HK-2 (cell line): ENCODE data around the gene CADPS2.

Experiments used
- DNase-seq: peaks from one replicate; pipeline ENCODE4 v3.0.0-alpha.2; 2018; ENCODE audit not compliant: unreplicated experiment

Gene CADPS2

DNA sequence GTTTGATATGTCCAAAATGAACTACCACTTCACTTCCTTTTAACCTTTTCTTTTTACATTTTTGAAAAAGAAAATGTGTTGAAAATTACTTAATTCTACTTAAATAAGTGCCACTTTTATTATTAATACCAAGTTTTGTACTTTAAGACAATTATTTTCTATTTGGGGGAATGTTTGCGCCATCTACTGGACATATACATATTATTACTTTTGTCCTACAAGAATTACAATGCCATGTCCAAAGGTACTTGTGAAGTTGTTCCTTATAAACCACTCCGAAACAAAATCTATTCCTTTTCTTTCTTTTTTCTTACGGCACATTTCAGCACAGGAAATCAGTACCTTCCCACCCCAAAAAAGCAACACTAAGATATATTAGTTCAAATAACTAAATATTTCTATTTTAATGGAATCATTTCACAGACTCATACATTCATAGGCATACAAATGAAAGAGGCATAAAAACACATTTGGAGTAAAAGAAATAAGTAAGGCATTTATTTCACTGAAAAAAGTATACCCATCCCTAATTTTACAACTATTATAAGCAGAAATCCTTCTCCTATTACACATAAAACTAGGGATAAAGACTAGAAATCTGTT is 357.3 kb downstream of the CADPS2 start:
- DNase-seq = no peak

DNA sequence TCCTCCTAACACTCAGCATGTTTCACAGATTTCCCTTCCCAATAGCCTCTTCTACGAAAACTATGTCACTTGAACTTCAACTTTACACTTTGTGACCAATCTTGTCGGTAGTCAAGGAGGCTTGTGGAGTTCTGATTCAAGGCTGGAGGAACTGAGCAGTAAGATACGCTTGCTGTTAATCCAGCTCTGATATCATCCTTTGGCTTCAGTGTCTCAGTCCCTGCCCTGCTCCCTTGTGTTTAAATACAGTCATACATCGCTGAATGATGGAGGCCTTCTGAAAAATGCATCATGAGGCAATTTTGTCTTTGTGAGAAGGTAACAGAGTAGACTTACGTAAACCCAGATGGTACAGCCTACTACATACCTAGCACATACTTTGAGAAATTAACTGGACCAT is 360.9 kb downstream of the CADPS2 start:
- DNase-seq = no peak

DNA sequence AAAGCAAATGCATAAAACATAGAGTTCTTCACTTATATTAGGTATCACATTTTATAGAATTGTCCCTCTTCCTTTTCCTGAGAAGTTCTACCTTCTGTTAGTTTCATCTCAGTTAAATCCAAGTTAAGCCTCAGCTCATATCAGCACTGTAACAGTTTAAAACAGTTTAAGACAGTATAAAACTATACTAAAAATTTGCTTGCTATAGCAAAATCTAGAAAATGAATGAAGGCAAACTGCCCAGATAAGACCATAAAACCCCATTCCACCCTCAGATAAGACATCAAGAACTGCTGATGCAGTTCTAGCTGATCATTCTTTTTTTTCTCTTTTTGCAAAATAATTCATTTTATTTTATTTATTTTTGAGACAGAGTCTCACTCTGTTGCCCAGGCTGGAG is 364.5 kb downstream of the CADPS2 start:
- no peak for DNase-seq

DNA sequence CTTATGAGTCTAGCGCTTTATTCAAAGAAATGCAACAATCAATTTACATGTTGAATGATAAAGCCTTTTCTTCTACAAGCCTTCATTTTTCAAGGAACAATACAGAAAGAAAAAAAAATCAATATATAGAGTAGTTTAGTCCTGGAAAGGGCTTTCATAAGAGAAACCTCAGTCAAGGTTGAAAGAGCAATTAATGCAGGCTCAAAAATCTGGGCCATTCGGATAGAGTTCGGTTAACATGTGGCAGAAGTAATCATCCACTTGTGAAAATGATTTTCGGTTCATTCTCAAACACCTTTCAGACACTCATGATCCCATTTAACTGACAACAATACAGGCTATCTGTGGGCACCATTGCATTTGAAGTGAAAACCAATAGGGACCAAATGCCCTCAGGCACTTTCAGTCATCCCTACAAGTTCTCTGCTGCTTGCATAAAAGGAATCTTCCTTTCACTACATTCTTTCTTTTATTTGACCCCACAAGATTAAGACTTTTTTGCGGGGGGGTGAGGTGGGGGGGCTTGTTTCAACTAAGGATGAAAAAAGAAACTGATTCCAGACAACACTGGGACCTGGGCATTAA is 365.2 kb downstream of the CADPS2 start:
- no peak for DNase-seq

DNA sequence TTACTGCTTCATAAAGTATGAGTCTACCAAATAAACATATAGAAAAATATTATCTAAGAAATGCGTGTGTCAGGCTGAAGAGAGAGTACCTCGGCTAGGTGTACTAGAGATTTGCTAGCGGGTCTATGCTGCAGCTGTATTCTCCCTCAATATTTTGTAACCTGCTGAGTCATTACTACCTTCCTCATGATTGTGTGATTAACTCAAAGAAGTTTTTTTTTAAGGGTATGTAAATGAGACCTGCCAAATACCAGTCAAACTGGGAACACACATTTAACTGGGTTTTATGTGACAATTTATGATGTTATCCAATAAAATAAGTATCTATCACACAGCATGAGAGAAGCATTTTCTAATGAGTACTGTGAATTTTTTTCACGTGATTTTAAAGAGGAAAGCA is 367.8 kb downstream of the CADPS2 start:
- DNase-seq = no peak

DNA sequence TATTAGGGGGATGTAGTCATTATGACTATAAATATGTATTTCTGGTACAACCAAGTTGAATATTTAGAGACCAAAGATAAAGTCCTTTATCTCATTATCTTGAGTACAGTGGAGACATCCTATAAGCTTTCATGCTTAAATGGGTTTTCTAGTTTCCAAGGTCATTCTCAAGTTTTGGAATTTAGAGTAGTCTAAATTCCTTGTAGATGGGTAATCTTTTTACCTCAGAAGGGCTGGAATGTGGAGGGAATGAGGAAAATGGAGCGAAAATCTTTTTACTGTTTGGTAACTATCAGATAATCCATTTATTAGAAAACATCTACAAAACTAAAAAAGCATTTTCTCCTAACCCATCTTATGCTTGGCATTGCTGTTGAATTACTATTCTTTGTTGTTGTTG is 368.7 kb downstream of the CADPS2 start:
- DNase-seq = no peak

DNA sequence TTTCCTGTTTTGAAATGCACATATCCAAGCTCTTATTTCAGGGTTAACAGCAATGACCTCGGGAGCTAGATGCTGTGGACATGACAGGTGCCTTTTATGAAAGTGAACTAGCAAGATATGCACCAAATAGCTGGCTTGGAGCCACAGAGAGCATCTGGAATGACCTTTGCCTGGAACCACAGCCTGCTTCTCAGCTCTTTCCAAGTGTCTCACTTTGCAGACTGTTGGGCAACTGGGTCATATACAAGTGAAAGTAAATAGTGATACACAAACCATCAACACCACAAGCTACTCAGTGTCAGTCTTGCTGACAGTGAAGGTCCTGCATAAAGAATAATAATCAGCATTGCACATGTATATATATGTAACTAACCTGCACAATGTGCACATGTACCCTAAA is 370.9 kb downstream of the CADPS2 start:
- DNase-seq = no peak

DNA sequence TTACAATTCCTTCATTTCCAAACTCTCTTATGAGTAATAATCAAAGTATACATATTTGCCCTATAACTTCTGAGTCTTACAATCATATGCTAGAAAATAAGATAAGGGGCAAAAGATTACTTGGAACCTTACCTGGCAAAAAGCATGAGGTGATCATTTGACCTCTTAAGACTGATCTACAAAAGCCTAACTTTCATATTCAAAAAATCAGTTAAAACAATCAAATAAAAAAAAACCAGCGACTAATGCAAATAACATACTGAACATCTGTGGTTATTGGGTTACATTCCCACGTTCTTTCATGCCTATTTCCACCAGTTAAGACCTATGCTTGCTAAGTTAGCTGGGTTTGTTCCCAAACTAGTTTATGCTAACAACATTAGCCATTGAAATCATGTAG is 375.0 kb downstream of the CADPS2 start:
- DNase-seq = no peak

DNA sequence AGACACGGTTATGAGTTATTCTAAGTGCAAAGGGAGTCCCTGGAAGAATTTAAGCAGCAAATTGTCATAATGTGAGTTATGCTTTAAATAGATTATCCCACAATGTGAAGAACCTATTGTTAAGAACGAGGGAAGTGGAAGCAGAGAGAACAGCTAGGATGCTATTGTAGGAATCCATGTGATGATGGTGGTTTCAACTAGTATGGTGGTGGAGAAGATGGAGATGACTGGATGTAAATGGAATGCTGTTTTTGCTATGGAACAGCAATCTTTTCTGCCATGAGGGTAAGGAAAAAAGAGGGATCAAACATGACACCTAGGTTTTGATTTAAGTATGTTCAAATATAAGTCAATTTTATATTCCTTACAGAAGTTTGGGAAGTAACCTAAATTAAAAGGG is 378.7 kb downstream of the CADPS2 start:
- DNase-seq = no peak

DNA sequence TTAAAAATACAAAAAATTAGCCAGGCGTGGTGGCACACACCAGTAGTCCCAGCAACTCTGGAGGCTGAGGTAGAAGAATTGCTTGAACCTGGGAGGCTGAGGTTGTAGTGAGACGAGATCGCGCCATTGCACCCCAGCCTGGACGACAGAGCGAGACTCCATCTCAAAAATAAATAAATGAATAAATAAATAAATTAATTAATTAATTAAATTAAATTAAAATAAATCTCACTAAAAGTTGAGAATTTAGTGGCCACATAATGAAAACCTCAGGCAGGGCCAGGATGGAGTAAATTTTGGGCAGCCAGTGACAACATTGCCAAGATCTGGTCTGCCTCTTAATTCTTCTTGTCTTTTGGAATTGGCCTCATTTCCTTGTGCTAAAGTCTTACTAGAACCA is 394.3 kb downstream of the CADPS2 start:
- DNase-seq = no peak

DNA sequence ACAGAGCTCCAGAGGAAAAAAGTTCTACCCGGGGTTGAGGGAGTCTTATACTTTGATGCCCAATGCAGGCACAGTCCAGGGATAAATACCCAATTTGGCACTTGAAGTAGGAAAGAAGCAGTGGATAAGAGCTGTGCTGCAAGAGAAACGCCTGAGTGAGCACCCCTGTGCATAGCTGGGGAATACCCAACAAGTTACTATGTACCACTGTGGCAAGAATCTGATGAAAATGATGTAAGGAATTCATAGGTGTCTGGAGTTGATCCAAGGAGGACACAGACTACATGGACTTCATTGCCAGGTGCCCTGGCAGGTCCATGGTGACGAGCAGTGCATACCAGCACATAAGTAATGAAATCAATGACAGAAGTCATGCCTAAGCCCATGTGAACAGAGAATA is 398.0 kb downstream of the CADPS2 start:
- DNase-seq = no peak

DNA sequence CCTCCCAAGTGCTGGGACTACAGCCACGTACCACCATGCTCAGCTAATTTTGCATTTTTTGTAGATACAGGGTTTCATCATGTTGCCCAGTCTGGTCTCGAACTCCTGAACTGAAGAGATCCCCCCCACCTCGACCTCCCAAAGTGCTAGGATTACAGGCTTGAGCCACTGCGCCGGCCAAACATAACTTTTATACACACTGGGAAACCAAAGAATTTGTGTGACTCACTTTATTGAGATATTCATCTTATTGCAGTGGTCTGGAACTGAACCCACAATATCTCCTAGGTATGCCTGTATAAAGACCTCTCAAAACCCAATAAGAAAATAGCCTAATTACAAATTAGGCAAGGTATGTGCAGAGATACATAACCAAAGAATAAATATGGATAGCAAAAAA is 399.1 kb downstream of the CADPS2 start:
- no peak for DNase-seq

DNA sequence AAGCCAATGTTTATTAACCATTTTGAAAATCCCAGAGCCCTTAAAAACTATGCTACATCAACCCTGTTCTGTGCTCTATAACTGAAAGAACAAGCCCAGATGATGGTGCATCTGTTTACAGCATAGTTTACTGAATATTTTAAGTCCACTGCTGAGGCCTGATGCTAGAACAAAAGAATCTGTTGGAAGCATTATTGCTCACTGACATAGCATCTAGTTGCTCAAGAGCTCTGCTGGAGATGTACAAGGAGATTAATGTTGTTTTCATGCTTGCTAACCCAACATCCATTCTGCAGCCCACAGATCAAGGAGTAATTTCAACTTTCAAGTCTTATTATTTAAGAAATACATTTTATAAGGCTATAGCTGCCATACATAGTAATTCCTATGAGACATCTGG is 400.4 kb downstream of the CADPS2 start:
- DNase-seq = no peak

DNA sequence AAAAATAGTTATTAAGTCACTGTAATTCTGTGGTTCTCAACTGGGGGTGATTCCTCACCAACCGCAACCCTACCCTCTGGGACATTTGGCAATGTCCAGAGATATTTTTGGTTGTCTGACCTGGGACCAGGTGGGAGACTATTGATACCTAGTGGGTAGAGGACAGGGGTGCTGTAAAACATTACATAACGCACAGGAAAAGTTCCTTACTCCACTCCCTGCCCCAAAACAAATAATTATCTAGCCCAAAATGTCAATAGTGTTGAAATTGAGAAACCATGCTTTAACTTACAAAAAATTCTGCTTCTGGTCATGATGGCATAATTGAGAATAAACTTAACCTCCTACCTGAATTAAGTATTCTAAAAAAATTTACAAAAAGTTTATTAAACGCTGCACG is 404.0 kb downstream of the CADPS2 start:
- no peak for DNase-seq

DNA sequence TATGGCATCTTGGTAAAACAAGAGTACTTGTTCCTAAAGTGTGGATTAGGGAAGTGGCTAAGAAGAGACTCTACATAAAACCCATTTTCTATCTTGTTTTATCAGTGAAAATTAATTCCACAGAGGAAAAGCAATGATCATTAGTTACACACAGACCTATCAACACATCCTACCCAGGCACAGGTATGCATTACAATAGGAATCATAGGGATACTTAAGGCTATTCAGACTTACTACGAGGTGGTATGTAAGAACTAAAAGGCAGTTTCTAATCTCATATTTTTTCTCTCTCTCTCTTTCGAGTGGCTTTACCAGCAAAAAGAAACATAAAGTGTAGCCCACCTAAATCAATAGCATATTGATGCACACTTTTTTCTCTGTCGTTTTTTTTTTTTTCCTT is 415.4 kb downstream of the CADPS2 start:
- no peak for DNase-seq

DNA sequence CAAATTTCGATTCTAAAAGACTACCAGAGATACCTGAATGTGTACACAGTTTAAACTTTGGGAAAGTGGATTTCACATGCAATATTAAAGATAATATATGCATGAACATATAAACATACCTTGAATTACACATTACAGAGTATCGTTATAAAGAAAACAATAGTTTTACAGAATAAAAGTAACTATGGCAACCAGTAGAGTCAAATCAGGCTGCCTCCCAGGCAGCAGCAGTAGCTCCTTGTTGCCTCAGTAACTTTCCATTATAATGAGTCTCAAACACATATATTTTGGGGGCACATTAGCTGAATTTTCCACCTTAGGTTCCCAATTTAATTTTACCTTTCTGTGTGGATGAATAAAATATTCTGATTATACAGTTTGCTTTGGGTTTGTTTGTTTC is 417.3 kb downstream of the CADPS2 start:
- no peak for DNase-seq

DNA sequence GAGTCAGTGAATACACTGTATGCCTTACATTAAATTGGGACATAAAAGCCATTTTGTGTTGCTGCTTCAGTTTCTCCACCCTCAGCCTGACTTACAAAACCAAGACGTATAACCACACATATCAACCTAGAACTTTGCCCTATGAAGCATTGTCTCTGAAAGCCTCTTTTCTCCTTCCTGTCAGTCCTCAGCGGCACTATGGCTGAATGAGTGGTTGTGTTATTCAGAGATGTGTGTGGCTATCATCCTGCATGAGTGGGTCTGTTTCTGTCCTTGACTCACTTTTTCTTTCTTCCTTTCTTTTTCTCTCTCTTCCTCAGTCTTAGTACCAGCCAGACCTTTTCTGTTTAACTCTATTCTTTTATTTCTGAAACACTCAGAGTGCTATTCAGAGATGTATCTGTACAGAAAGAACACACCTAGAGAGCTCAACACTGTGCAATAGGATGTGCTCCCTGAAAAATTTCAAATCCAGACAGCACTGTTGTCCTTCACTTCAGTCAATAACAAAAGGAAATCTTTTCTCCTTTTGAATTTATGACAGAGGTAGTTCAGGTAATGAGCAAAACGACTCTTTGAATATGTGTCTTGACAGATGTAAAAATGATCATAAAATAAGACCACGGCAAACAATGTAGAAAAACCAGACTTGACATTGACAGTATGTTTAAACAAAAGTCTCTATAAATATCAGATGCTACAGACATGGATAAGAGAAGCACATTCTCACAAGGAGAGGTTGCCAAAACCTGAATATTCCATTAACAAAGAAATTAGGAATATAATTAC is 418.4 kb downstream of the CADPS2 start:
- DNase-seq = no peak

DNA sequence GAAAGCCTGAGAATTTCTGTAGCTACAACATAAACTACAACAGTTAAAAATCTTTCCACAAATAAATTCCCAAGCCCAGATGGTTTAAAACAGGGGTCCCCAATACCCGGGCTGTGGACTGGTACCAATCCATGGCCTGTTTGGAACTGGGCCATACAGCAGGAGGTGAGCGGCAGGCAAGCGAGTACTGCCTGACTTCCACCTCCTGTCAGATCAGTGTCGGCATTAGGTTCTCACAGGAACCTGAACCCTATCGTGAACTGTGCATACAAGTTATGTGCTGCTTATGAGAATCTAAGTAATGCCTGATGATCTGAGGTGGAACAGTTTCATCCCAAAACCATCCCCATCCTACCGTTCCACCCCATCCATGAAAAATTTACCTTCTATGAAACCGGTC is 421.0 kb downstream of the CADPS2 start:
- DNase-seq = no peak

DNA sequence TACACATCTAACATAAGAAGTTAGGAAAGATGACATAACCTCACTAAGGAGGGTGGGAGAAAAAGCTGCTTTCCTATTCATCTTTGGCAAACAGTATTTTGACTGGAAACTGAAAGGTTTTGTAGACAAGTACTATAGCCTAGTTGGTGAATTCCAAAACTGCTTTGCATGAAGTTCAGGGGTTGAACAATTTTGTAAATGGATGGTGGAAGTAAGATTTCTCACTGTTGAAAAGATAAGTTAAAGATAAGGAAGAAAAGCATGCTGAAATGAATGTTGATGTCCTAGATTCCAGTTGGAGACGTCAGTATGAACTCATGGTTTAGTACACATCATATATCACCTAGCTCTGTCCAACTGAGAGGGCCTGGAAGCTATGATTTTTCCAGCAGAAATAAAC is 422.6 kb downstream of the CADPS2 start:
- no peak for DNase-seq

DNA sequence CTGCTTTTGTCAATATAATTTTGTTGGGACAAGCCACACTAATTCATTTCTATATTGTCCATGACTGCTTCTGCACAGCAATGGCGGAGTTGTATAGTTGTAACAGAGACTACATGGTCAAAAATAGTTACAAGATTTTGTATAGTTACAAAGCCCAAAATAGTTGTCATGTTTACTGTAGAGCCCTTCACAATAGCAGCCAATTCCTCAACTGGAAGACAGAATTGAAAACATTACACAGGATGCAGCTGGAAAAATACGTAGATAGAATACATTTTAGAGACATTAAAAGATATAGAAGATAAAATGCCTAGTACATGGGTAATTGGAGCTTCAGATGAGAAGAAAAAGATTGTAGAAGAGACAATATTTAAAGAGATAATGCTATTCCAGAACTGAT is 425.3 kb downstream of the CADPS2 start:
- no peak for DNase-seq

DNA sequence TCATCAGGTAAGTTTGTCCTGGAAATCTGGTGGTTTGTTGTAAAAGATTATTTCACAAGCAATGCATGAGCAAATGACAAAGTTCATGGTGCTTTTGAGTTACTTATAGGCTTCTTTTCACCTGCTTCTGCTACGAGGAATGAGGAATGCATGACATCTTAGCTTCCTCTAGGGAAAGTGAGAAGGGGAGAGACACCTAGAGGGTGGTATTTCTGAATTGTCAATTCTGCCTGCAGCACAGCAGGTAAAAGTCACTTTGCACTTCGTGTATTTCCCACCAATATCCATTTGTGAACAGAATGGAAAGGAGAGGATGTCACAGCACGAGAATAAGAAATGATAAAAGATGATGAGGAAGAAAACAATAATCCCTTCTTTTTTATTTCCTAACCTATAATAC is 428.3 kb downstream of the CADPS2 start:
- DNase-seq = no peak

DNA sequence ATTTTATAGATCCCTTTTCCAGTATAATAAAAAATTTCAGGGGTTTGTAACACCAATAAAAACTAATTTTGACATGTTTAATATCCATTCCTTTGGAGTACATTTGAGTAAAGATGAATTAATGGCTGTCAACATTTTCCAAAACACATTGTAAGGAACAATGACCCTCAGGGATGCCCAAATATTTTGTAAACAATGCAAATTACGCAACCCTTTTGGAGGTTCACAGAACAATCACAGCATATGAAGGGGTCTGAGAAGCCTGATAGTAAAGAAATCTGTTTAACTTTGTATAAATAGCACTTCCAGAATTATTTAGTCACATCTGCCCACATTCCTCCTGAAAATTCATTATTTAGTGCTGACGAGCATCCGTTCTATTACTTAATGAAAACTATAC is 428.9 kb downstream of the CADPS2 start:
- no peak for DNase-seq

DNA sequence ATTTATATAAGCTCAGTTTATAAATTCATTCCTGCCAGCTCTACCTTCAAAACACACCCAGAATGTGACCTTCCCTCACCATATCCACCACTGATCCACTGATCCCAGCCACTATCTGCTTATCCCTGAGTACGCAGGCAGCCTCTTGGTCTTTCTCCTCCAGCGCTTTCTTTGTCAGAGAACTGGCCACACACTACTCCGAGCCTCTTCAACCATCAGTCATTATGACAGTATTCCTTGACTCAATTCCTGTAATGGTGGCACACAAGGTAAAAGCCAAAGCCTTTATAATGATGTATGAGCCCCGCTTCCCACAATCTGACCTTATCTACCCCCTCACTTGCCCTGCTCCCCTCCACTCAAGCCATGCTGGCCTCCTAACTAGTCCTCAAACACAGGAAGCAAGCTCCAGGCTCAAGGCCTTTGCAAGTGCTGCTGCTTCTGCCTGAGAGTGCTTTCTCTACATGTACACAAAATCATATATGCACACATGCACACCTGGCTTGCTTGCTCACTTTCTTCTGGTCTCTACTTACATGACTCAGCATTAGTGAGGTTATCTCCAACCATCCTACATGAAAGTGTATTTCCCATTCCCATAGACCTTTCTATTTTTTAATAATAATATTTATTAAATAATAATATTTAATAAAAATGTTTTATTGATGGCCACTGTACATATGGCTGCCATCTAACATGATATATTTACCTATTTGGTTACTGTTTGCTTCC is 431.3 kb downstream of the CADPS2 start:
- DNase-seq = no peak
